Motor neuron (in vitro differentiated cells): Measurements from ENCODE around the gene ECE1. TPM values are rescaled to one million over a fixed set of nuclear protein-coding genes. Genes with fewer than 3 reads are reported as not detected.

Experiments
- ATAC-seq, 8 experiments: fragments of 200-7000 bp; cut with Tn5 transposase; replicated peaks in 6 of 8; 2 replicates each; pipeline ENCODE4 v1.8.0; 2021; ENCODE audit warnings: mild to moderate bottlenecking in 8 of 8, moderate library complexity in 8 of 8
- H3K27ac ChIP-seq, 2 donors: fragments of 250-450 bp; sonication (Bioruptor Pico); 2 replicates each; pipeline ENCODE4 v1.9.0; 2021; ENCODE audit warnings: antibody characterized with exemption in 2 of 2, mild to moderate bottlenecking in 2 of 2, moderate library complexity in 1 of 2
- H3K4me1 ChIP-seq, 2 donors: fragments of 250-450 bp; sonication (Bioruptor Pico); replicated peaks in 1 of 2; 2 replicates each; pipeline ENCODE4 v1.6.1; 2021; ENCODE audit warnings: antibody characterized with exemption in 2 of 2, mild to moderate bottlenecking in 2 of 2, moderate library complexity in 1 of 2
- H3K4me3 ChIP-seq, 5 donors: fragments of 250-450 bp; sonication (Bioruptor Pico); 2 replicates each; pipeline ENCODE4 v1.9.0; 2021; ENCODE audit warnings: antibody characterized with exemption in 5 of 5, mild to moderate bottlenecking in 5 of 5, moderate library complexity in 4 of 5
- WGBS, 10 experiments: fragments of 450-650 bp; shearing (Covaris generic); methylation state at CpG; one replicate each; pipeline ENCODE4 v1.0.0; 2022; 5-methylcytosine and 5-hydroxymethylcytosine counted together
- in situ Hi-C, 9 experiments: fragments of 400-800 bp; cut with MboI; loops; one replicate each; pipeline ENCODE4 v1.15.0; 2021; ENCODE audit warnings: low sequenced_read_pairs in 9 of 9, low pct_unique_long_range_greater_than_20kb in 2 of 9; ENCODE audit not compliant: unreplicated experiment in 9 of 9
- total RNA-seq, 8 experiments: library from RNA; unstranded; fragments of 300-600 nt; gene quantifications; 2 replicates each; pipeline versions ENCODE4 v1.2.3 to v1.2.4, GENCODE V29; 2022

Gene ECE1
- total RNA-seq, 8 experiments from 2014 or later = 5.3 to 49.7 (median 24.3) TPM

DNA sequence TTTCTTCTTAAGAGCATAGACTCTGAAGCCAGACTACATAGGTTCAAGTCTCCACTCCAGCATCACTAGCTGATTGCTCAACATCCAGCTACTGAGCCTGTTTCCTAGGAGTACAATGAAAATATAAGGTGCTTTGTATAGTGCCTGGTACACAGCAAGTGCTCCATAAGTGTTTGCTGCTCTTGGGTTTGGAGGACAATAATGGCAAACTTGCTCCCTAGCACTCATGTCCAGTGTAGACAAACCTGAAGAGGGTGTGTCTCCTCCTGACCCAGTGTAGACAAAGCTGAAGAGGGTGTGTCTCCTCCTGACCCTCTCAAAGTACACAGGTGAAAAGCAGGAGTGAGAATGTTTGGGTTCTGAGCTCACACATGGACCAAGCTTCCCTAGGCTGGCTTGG is 10.5 kb upstream of the ECE1 start:
- in situ Hi-C loops = no loop called here
- H3K4me1 ChIP-seq = peaks cover 0 to 5% of the 10 kb centered on the region in 2 donors
- H3K27ac ChIP-seq = no peak overlapping the region
- H3K4me3 ChIP-seq = no peak overlapping the region
- no peak for ATAC-seq

GRCh38 chr1:21299780-21300395 is 9.6 kb upstream of the ECE1 start:
- in situ Hi-C loops = no loop called here
- ATAC-seq = no peak
- H3K4me3 ChIP-seq = no peak overlapping the region
- no peak overlapping the region for H3K27ac ChIP-seq
- H3K4me1 ChIP-seq = no peaks in the 10 kb centered on the region
- WGBS, 10 experiments = 14 to 81% (median 79%) methylated on average over 1 to 3 of the region's 4 CpGs; no CpG with 5 or more reads in 5 of the 10 experiments

- H3K27ac ChIP-seq = no peak overlapping the region
- in situ Hi-C loops = no loop called here
- no peak for ATAC-seq
- H3K4me1 ChIP-seq = peaks cover 0 to 7% of the 10 kb centered on the region in 2 donors
- no peak overlapping the region for H3K4me3 ChIP-seq
- WGBS, 10 experiments = 80 to 100% (median 87%) methylated on average over 1 to 3 of the region's 3 CpGs; no CpG with 5 or more reads in 7 of the 10 experiments
These were observed 8.7 kb upstream of the ECE1 start for GRCh38 chr1:21298981-21299391.

DNA sequence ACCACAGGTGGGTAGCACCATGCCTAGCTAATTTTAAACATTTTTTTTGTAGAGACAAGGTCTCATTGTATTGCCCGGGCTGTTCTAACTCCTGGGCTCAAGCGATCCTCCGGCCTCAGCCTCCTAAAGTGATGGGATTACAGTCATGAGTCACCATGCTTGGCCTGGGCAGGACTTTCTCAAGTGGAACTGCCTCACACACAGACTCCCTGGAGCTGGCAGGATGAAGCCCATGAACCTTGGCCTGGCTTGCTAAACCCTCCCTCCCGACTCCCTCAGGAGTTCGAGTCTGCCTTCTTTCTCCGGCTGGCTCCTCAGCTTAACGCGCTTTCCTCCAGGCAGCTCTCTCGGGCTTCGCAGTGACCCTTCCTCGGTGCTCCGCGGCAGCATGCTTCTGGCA is 7.7 kb upstream of the ECE1 start:
- Histone ChIP-seq H3K27ac (no peak overlapping the region), H3K4me3 (no peak overlapping the region), H3K4me1 (peaks cover 0 to 17% of the 10 kb centered on the region in 2 donors)
- ATAC-seq = no peak
- in situ Hi-C loops = no loop called here
- WGBS, 10 experiments = 40 to 93% (median 77%) methylated on average over 2 to 12 of the region's 13 CpGs; no CpG with 5 or more reads in 3 of the 10 experiments

DNA sequence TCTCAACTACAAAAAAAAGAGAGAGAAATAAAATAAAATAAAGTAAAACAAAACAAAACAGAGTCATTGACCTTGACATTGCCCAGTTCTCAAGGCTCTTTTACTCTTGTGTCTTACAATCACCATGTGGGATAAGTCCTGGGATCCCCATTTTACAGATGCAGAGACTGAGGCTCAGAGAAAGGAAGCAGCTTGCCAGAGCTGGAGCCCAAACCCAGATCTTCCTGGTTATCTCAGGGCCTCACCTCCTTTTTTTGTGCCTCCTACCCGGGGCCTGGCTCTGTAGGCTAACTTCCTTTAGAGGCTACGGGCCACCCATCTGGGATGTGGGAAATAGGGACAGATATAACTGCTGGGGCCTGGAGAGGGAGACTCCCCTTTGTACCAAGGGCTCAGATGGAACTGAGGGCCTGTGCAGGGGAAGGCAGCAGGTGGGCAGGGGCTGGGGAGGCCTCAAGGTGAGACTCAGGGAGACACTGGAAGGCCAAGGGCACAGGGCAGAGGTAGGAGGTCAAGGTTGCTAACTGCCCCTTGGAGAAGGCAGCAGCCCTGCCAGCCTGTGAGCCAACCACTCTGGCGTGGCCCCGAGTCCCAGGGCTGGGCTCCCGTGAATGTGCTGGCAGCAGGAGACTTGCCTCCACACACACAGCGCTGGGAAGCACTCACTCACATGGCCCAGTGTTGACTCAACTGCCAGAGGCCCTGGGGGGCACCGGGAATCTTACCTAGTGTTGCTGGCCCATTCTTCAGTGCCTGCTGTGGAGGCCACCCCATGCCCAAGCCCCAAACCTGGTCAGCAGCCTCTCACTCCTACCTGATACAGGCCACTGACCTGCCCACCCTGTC is 6.5 kb upstream of the ECE1 start:
- H3K4me1 ChIP-seq = peaks cover 0 to 18% of the 10 kb centered on the region in 2 donors
- ATAC-seq = no peak
- H3K4me3 ChIP-seq = no peak overlapping the region
- WGBS, 10 experiments = 0 to 100% (median 90%) methylated on average over 1 to 6 of the region's 7 CpGs; no CpG with 5 or more reads in 3 of the 10 experiments
- H3K27ac ChIP-seq = no peak overlapping the region
- in situ Hi-C loops = no loop called here

DNA sequence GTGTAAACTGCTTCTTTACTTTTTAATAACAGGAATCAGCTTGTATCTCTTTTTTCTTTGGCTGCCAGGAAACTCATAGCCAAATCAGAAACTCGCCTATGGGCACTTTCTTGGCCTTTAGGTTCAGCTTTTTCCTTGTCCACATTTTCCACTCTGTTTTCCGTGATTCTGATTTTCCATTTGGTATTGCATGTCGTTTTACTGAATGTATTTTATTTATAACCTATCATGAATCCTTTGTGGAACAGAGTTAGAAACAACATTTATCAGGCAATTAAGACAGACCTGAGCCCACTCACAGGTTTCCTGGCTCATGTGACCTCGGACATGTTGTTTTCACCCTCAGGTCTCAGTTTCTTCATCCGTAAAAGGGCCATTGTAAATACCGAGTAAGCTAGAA is 5.3 kb upstream of the ECE1 start:
- 63 to 100% (median 90%) methylated on average over 3 to 6 of the region's 6 CpGs for WGBS, 10 experiments
- H3K4me1 ChIP-seq = peaks cover 0 to 27% of the 10 kb centered on the region in 2 donors
- H3K27ac ChIP-seq = no peak overlapping the region
- no peak overlapping the region for H3K4me3 ChIP-seq
- in situ Hi-C loops = no loop called here
- ATAC-seq = no peak

DNA sequence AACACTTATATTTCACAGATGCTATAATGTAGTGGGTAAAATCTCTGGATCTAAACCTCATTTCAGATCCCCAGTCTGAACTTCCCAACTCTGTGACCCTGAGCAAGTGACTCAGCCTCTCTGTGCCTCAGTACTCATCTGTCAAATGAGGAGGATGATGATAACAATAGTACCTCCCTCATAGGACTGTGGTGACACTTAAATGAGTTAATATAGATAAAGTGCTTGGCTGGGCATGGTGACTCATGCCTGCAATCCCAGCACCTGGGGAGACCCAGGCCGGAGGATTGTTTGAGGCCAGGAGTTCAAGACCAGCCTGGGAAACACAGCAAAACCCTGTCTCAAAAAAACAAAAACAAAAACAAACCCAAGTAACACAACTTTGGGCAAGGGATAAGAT is 4.7 kb upstream of the ECE1 start:
- peak in 2 of 8 experiments; percentile 3 to 6 for ATAC-seq
- WGBS, 10 experiments = 20 to 100% (median 79%) methylated on average over 1 of the region's 1 CpG; no CpG with 5 or more reads in 4 of the 10 experiments

GRCh38 chr1:21294266-21294989 is 4.2 kb upstream of the ECE1 start:
- Histone ChIP-seq H3K27ac (no peak overlapping the region), H3K4me1 (peaks cover 2 to 33% of the 10 kb centered on the region in 2 donors), H3K4me3 (no peak overlapping the region)
- WGBS, 10 experiments = 10 to 85% (median 33%) methylated on average over 1 to 13 of the region's 13 CpGs; no CpG with 5 or more reads in 3 of the 10 experiments
- in situ Hi-C loops = no loop called here
- peak in 3 of 8 experiments; percentile 2 to 52 (median 48) for ATAC-seq

More for the DNA sequence above, 4.7 kb upstream of the ECE1 start:
- Histone ChIP-seq H3K27ac (no peak overlapping the region), H3K4me1 (peaks cover 0 to 30% of the 10 kb centered on the region in 2 donors), H3K4me3 (no peak overlapping the region)
- in situ Hi-C loops = no loop called here

- in situ Hi-C loops = no loop called here
- WGBS, 10 experiments = 64 to 100% (median 85%) methylated on average over 3 to 15 of the region's 17 CpGs; no CpG with 5 or more reads in 4 of the 10 experiments
- Histone ChIP-seq H3K27ac (no peak overlapping the region), H3K4me1 (peaks cover 6 to 34% of the 10 kb centered on the region in 2 donors), H3K4me3 (no peak overlapping the region)
- no peak for ATAC-seq
These were observed 3.4 kb upstream of the ECE1 start for GRCh38 chr1:21293537-21294265.

- no peak for ATAC-seq
- in situ Hi-C loops = no loop called here
- Histone ChIP-seq H3K4me1 (peaks cover 13 to 34% of the 10 kb centered on the region in 2 donors), H3K4me3 (no peak overlapping the region), H3K27ac (no peak overlapping the region)
- WGBS, 10 experiments = 50 to 94% (median 91%) methylated on average over 2 to 9 of the region's 9 CpGs; no CpG with 5 or more reads in 4 of the 10 experiments
These were observed 2.8 kb upstream of the ECE1 start for GRCh38 chr1:21292984-21293536.

GRCh38 chr1:21292503-21292983 is 2.3 kb upstream of the ECE1 start:
- in situ Hi-C loops = no loop called here
- no peak overlapping the region for H3K4me3 ChIP-seq
- ATAC-seq = no peak
- no peak overlapping the region for H3K27ac ChIP-seq
- H3K4me1 ChIP-seq = peaks cover 15 to 34% of the 10 kb centered on the region in 2 donors
- 80 to 95% (median 83%) methylated on average over 1 to 3 of the region's 3 CpGs; no CpG with 5 or more reads in 4 of the 10 experiments for WGBS, 10 experiments

GRCh38 chr1:21291964-21292363 is 1.7 kb upstream of the ECE1 start:
- in situ Hi-C loops = no loop called here
- ATAC-seq = no peak
- peaks cover 15 to 34% of the 10 kb centered on the region in 2 donors for H3K4me1 ChIP-seq
- H3K27ac ChIP-seq = no peak overlapping the region
- 80 to 100% (median 98%) methylated on average over 1 to 6 of the region's 7 CpGs; no CpG with 5 or more reads in 4 of the 10 experiments for WGBS, 10 experiments
- no peak overlapping the region for H3K4me3 ChIP-seq
